ENCODE results near the gene TEX48. TPM values are rescaled to one million over a fixed set of nuclear protein-coding genes. Genes with fewer than 3 reads are reported as not detected.

The TEX48 gene
- total RNA-seq, 4 donors from 2014 or later = not detected

DNA sequence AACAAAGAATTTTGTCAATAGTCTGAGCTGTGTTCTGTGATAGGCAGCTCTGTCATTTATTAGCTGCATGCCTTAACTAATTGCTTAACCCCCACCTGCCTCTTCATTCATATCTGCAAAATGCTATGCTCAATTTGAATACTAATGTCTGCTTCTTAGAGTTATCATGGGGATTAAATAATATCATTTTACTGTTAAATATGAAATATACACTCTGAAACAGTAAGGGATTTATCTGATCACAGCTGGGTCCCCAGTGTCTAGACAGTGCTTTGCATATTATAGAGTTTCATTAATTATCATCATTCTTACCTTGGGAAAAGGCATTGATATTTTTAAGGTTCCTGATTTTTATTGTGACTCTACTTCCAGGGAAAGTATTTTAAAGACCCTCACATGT lies 12.0 kb downstream of the TEX48 start:
- Histone ChIP-seq H3K4me1 (no peaks in the 10 kb centered on the region), H3K27ac (no peak overlapping the region), H3K36me3 (no peaks in the 10 kb centered on the region), H3K9me3 (no peaks in the 10 kb centered on the region), H3K4me3 (no peak overlapping the region), H3K27me3 (no peaks in the 10 kb centered on the region)
- TF ChIP-seq, protein P1, sequence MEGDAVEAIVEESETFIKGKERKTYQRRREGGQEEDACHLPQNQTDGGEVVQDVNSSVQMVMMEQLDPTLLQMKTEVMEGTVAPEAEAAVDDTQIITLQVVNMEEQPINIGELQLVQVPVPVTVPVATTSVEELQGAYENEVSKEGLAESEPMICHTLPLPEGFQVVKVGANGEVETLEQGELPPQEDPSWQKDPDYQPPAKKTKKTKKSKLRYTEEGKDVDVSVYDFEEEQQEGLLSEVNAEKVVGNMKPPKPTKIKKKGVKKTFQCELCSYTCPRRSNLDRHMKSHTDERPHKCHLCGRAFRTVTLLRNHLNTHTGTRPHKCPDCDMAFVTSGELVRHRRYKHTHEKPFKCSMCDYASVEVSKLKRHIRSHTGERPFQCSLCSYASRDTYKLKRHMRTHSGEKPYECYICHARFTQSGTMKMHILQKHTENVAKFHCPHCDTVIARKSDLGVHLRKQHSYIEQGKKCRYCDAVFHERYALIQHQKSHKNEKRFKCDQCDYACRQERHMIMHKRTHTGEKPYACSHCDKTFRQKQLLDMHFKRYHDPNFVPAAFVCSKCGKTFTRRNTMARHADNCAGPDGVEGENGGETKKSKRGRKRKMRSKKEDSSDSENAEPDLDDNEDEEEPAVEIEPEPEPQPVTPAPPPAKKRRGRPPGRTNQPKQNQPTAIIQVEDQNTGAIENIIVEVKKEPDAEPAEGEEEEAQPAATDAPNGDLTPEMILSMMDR (IDR thresholded peaks at IDR 0.05) = no peak
- TF ChIP-seq POLR2A (IDR thresholded peaks at IDR 0.05) = no peak
- intact Hi-C loops (cut with DNase I; ENCODE audit: low total_unique reads) = no loop called here
- no peak for DNase-seq

DNA sequence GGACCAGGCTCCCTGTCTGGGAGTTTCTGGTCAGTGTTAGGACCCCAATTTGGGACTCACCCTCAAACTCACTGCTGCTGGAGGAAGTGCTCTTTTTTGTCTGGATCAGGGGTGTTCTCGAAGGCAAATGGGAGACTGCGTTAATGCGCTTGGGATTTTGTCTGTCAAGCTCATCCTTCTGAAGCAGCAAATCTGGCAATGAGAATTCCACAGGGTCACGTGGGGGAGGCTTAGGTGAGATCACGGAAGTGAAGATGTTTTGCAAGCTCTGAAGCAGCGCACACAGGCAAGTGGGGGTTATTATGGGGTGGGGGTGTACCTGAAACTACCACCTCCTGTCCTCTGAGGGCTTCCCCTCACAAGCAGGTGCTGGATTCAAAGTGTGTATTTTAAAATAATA lies 13.8 kb downstream of the TEX48 start:
- H3K27me3 ChIP-seq = no peaks in the 10 kb centered on the region
- H3K4me3 ChIP-seq = no peak overlapping the region

DNA sequence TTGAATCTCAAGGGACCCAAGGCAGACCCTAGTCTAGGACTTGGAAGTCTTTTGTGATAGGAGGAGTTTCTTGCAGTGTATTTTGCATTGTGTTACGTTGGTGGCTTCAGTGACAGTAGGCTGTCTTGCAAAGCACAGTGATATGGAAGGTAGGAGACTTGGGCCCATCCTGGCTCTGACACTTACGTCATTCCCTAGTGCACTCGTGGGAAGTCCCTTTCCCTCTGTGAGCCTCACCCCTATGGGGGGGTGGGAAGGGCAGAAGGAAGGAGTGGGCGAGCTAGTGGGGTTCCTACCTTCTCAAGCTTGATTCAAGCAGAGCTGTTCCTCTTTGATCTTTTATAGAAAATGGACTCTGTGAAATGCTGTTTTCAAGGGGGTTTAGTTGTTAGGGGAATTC lies 15.1 kb downstream of the TEX48 start:
- TF ChIP-seq, protein P1 (IDR thresholded peaks at IDR 0.05) = no peak
- no peak for TF ChIP-seq POLR2A (IDR thresholded peaks at IDR 0.05)
- H3K36me3 ChIP-seq = no peaks in the 10 kb centered on the region
- intact Hi-C loops (cut with DNase I; ENCODE audit: low total_unique reads) = no loop called here
- H3K27me3 ChIP-seq = no peaks in the 10 kb centered on the region
- no peak overlapping the region for H3K4me3 ChIP-seq
- DNase-seq = no peak
- H3K9me3 ChIP-seq = no peaks in the 10 kb centered on the region
- no peaks in the 10 kb centered on the region for H3K4me1 ChIP-seq
- H3K27ac ChIP-seq = no peak overlapping the region

More for the DNA sequence above, 13.8 kb downstream of the TEX48 start:
- H3K4me1 ChIP-seq = no peaks in the 10 kb centered on the region
- H3K36me3 ChIP-seq = no peaks in the 10 kb centered on the region
- no peak overlapping the region for H3K27ac ChIP-seq
- TF ChIP-seq, protein P1 (IDR thresholded peaks at IDR 0.05) = no peak
- no peak for TF ChIP-seq POLR2A (IDR thresholded peaks at IDR 0.05)
- intact Hi-C loops (cut with DNase I; ENCODE audit: low total_unique reads) = no loop called here
- DNase-seq = no peak
- no peaks in the 10 kb centered on the region for H3K9me3 ChIP-seq

DNA sequence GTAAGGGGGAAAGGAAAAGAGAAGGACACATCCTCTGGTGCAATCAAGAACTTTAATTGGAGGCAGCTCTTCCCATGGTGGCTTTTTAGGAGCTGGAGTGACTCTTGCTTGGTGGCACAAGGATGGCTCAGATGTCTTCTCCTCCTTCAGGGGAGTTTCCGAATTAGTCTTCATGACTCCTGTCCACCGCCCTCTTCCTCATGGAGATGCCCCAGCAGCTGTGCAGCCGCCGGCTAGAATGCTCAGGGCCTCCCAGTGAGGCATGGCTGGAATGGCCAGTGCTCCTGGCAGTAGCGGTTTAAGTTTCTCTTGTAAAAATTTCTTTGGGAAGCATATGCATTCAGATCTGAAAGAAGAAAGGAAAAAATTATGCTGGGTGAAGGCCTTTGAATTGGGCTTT lies 15.6 kb downstream of the TEX48 start:
- H3K27ac ChIP-seq = no peak overlapping the region
- no peaks in the 10 kb centered on the region for H3K9me3 ChIP-seq
- no peaks in the 10 kb centered on the region for H3K27me3 ChIP-seq
- TF ChIP-seq POLR2A (IDR thresholded peaks at IDR 0.05) = no peak
- TF ChIP-seq, protein P1 (IDR thresholded peaks at IDR 0.05) = no peak
- intact Hi-C loops (cut with DNase I; ENCODE audit: low total_unique reads) = no loop called here
- H3K4me3 ChIP-seq = no peak overlapping the region
- DNase-seq = no peak
- no peaks in the 10 kb centered on the region for H3K4me1 ChIP-seq
- H3K36me3 ChIP-seq = no peaks in the 10 kb centered on the region

DNA sequence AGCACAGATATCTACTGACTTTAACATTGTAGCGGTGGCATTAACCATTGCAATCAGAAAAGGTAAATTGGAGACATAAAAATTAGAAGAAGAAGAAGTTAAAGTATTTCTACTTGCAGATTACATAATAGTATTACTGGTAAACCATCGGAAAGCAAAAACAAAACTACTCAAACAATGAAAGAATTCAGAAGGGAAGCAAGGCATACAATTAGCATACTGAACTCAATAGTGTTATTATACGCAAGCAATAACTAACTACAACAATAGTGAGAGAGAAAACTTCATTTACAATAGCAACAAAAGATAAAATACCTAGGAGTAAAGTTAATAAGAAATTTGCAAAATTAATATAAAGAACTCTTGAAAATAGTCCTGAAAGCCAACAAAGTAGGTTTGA lies 17.8 kb downstream of the TEX48 start:
- H3K4me3 ChIP-seq = no peak overlapping the region
- H3K9me3 ChIP-seq = no peaks in the 10 kb centered on the region
- no peak for DNase-seq
- H3K4me1 ChIP-seq = no peaks in the 10 kb centered on the region
- H3K27ac ChIP-seq = no peak overlapping the region
- no peaks in the 10 kb centered on the region for H3K36me3 ChIP-seq
- H3K27me3 ChIP-seq = no peaks in the 10 kb centered on the region
- TF ChIP-seq POLR2A (IDR thresholded peaks at IDR 0.05) = no peak
- TF ChIP-seq, protein P1 (IDR thresholded peaks at IDR 0.05) = no peak
- intact Hi-C loops (cut with DNase I; ENCODE audit: low total_unique reads) = no loop called here

All from uterus (tissue), 4 donors.